PC-9 (cell line): ENCODE data around the gene SCNN1B. TPM values are rescaled to one million over a fixed set of nuclear protein-coding genes. Genes with fewer than 3 reads are reported as not detected.

Source experiments
- BruUV-seq: library from RNA; stranded (reverse); fragments of 400-500 nt; replicated peaks from 2 replicates; lab custom pipeline; 2021; lab: Mats Ljungman, UMichigan
- CTCF ChIA-PET: fragments of 300-600 bp; sonication (Branson Sonifier 250); formaldehyde crosslinking; loops from one replicate; lab custom pipeline; 2022; ENCODE audit warnings: antibody characterized with exemption; lab: Charles Lee
- POLR2A ChIA-PET: fragments of 300-600 bp; sonication (Branson Sonifier 250); formaldehyde crosslinking; loops from one replicate; lab custom pipeline; 2022; ENCODE audit warnings: antibody characterized with exemption; ENCODE audit not compliant: unreplicated experiment; lab: Charles Lee
- DNase-seq, 2 experiments: peaks; one replicate each; pipeline versions ENCODE4 v3.0.0 to v3.0.0-alpha.2; 2015 to 2022; ENCODE audit warnings: mixed read lengths in 1 of 2
- H2AFZ ChIP-seq: fragments of 200-600 bp; sonication (generic); 2 replicates; pipeline ENCODE4 v1.8.1; 2017; ENCODE audit warnings: antibody characterized with exemption
- H3F3A ChIP-seq: fragments of 200-600 bp; sonication (generic); 2 replicates; pipeline ENCODE4 v1.8.1; 2017; ENCODE audit warnings: antibody characterized with exemption, mild to moderate bottlenecking, low read depth; ENCODE audit not compliant: insufficient read depth
- H3K27ac ChIP-seq: fragments of 200-600 bp; sonication (generic); 2 replicates; pipeline ENCODE4 v1.6.1; 2016; ENCODE audit warnings: mixed run types
- H3K27me3 ChIP-seq: fragments of 200-600 bp; sonication (generic); 2 replicates; pipeline ENCODE4 v1.6.1; 2016; ENCODE audit warnings: low read depth, mixed run types; ENCODE audit not compliant: insufficient read depth
- H3K36me3 ChIP-seq: fragments of 200-600 bp; sonication (generic); 2 replicates; pipeline ENCODE4 v1.6.1; 2016; ENCODE audit warnings: low read depth, mixed run types
- H3K4me1 ChIP-seq: fragments of 200-600 bp; sonication (generic); replicated peaks from 2 replicates; pipeline ENCODE4 v1.6.1; 2016; ENCODE audit warnings: mixed run types; ENCODE audit not compliant: insufficient read depth
- H3K4me2 ChIP-seq: fragments of 200-600 bp; sonication (generic); 2 replicates; pipeline ENCODE4 v1.6.1; 2017; ENCODE audit warnings: mixed run types
- H3K4me3 ChIP-seq: fragments of 200-600 bp; sonication (generic); 2 replicates; pipeline ENCODE4 v1.6.1; 2016; ENCODE audit warnings: mixed run types
- H3K79me2 ChIP-seq: fragments of 200-600 bp; sonication (generic); 2 replicates; pipeline ENCODE4 v1.6.1; 2017; ENCODE audit warnings: low read depth, mixed run types
- H3K9me2 ChIP-seq: fragments of 200-600 bp; sonication (generic); 2 replicates; pipeline ENCODE4 v1.8.1; 2017; ENCODE audit warnings: mild to moderate bottlenecking; ENCODE audit not compliant: insufficient read depth
- H3K9me3 ChIP-seq: fragments of 200-600 bp; sonication (generic); 2 replicates; pipeline ENCODE4 v1.8.1; 2016; ENCODE audit warnings: low read depth; ENCODE audit not compliant: insufficient read depth
- H4K20me1 ChIP-seq: fragments of 200-600 bp; sonication (generic); 2 replicates; pipeline ENCODE4 v1.8.1; 2017; ENCODE audit not compliant: insufficient read depth
- CTCF ChIP-seq: fragments of 200-600 bp; sonication (generic); conservative IDR thresholded peaks from 2 replicates; pipeline ENCODE4 v1.6.1; 2017; ENCODE audit warnings: mixed run types, antibody characterized with exemption, mild to moderate bottlenecking, moderate library complexity
- EZH2 ChIP-seq: fragments of 200-600 bp; sonication (generic); IDR thresholded peaks from 2 replicates; pipeline ENCODE4 v1.8.0; 2017; ENCODE audit warnings: antibody characterized with exemption, low read depth
- intact Hi-C: fragments of 100-400 bp; cut with micrococcal nuclease; formaldehyde crosslinking; loops from one replicate; pipeline ENCODE4 v1.10.0; 2022; ENCODE audit not compliant: unreplicated experiment
- total RNA-seq: library from RNA; stranded (reverse); gene quantifications from 2 replicates; pipeline ENCODE4 v1.2.3, GENCODE V29; 2021

The SCNN1B gene
- total RNA-seq, 1 experiment from 2014 or later = 0.57 TPM

- H3K4me3 ChIP-seq = no peak overlapping the region
- H3K79me2 ChIP-seq = no peaks in the 10 kb centered on the region
- H3K36me3 ChIP-seq = peaks cover 14% of the 10 kb centered on the region; the same call in 1 of the 2 replicates
- POLR2A ChIA-PET = no interaction called here
- no peak overlapping the region for H3K27ac ChIP-seq
- no peaks in the 10 kb centered on the region for H3K9me3 ChIP-seq
- TF ChIP-seq CTCF (no peak), EZH2 (no peak)
- CTCF ChIA-PET = no interaction called here
- H4K20me1 ChIP-seq = no peaks in the 10 kb centered on the region
- no peak for DNase-seq
- no peak overlapping the region for H3K4me2 ChIP-seq
- no peaks in the 10 kb centered on the region for H3K27me3 ChIP-seq
- intact Hi-C loops = no loop called here
- H3K4me1 ChIP-seq = peaks cover 13% of the 10 kb centered on the region
- BruUV-seq = no TSS peak
- H3K9me2 ChIP-seq = no peaks in the 10 kb centered on the region
- peaks cover 9% of the 10 kb centered on the region; the same call in 1 of the 2 replicates for H3F3A ChIP-seq
- H2AFZ ChIP-seq = no peak overlapping the region
These were observed 99.0 kb downstream of the SCNN1B start for GRCh38 chr16:23401139-23401538.

- ChIA-PET CTCF (no interaction called here), POLR2A (no interaction called here)
- Histone ChIP-seq H3K4me3 (no peak overlapping the region), H3K79me2 (no peaks in the 10 kb centered on the region), H3F3A (peaks cover 9% of the 10 kb centered on the region; the same call in 1 of the 2 replicates), H3K4me1 (peaks cover 13% of the 10 kb centered on the region), H3K36me3 (peaks cover 14% of the 10 kb centered on the region; the same call in 1 of the 2 replicates), H3K27me3 (no peaks in the 10 kb centered on the region), H3K9me3 (no peaks in the 10 kb centered on the region), H3K4me2 (no peak overlapping the region), H3K27ac (no peak overlapping the region), H4K20me1 (no peaks in the 10 kb centered on the region), H3K9me2 (no peaks in the 10 kb centered on the region), H2AFZ (no peak overlapping the region)
- intact Hi-C loops = no loop called here
- TF ChIP-seq EZH2 (no peak), CTCF (no peak)
- no peak for DNase-seq
- BruUV-seq = no TSS peak
These were observed 100.0 kb downstream of the SCNN1B start for GRCh38 chr16:23402100-23402499.

- Histone ChIP-seq H3K9me3 (no peaks in the 10 kb centered on the region), H3K27ac (no peak overlapping the region), H4K20me1 (no peaks in the 10 kb centered on the region), H3K27me3 (no peaks in the 10 kb centered on the region), H3K4me1 (peaks cover 13% of the 10 kb centered on the region), H3F3A (peaks cover 9% of the 10 kb centered on the region; the same call in 1 of the 2 replicates), H3K79me2 (no peaks in the 10 kb centered on the region), H2AFZ (no peak overlapping the region), H3K4me2 (no peak overlapping the region), H3K9me2 (no peaks in the 10 kb centered on the region), H3K4me3 (no peak overlapping the region), H3K36me3 (peaks cover 14% of the 10 kb centered on the region; the same call in 1 of the 2 replicates)
- no TSS peak for BruUV-seq
- ChIA-PET CTCF (no interaction called here), POLR2A (no interaction called here)
- TF ChIP-seq EZH2 = no peak
- no peak for TF ChIP-seq CTCF
- no peak for DNase-seq
- intact Hi-C loops = no loop called here
These were observed 101.4 kb downstream of the SCNN1B start for GRCh38 chr16:23403547-23403946.
